HG02623 (cell line): ENCODE data around the gene LARP4B.

Source experiments
- ATAC-seq: cut with Tn5 transposase; IDR thresholded peaks from one replicate; pipeline ENCODE4 v1.9.1; 2021; ENCODE audit warnings: moderate library complexity; ENCODE audit not compliant: unreplicated experiment

The LARP4B gene

GRCh38 chr10:811379-812175 is 119.9 kb downstream of the LARP4B start:
- no peak for ATAC-seq

GRCh38 chr10:810351-810846 is 121.1 kb downstream of the LARP4B start:
- no peak for ATAC-seq

DNA sequence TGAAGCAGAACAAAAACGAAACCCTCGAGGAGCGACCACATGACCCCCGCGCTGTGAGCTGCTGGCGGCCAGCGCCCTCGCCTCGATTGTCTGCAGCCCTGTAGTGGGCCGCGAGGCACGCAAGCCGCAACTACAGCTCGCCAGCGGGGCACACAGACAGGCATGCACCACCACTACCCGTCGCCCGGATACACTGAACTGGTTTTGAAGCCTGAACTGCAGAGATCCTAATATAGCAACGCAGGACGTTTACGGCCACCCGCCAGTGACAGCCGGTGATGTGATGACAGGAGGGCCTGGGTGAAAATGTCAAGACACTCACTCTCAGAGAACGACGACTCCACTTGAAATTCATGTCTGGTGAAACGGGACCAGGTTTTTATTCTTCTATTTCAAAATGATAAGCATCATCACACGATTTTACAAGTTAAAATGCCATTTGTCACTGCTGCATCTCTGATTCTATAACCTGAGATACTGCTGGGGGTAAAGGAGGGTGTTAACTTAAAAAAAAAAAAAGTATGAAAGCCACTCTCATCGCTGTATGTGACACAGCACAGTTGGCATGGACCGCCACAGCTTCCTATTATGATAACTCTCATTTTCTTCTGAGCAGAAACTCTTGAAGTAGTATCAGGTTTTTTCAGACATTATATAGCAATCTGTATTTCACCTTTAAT is 121.7 kb downstream of the LARP4B start:
- no peak for ATAC-seq

- ATAC-seq, result no peak
Measured at GRCh38 chr10:807958-808353, 123.5 kb downstream of the LARP4B start.

DNA sequence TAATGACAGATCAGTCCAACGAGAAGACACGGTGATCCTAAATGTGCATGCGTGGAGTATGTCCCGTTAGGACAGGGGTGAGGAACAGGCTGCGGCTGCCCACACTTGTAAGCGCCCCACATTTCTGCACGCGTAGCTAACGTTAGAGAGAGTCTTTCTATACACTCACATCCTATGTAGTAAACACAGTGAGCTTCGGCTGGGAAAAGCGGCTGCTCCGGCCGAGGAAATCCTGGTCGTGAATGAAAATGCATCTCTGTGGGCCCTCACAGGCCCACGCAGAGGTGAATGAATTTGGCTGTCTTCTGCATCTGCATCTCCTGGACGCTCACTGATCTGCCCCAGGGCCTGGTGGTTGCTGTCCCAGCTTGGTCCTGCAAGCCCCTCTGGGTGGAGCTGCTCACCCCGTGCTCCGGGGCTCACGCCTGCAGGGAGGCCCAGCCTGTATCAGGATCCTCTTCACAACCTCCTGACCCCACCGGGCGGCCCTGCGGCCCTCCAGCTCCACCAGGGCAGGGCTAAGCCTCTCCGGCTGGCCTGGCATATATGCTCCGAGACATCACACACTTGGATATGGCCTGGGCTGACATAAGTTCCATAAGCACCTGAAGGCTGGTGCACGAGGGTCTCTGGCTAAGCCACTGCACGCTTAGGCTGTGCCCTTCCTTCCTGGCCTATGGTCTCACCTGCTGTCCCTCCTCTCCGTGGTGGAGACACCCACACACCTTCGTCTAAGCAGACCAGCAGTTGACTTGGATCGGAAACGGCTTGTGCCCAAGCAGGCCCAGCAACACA is 124.1 kb downstream of the LARP4B start:
- ATAC-seq, result no peak

GRCh38 chr10:806451-807162 is 124.9 kb downstream of the LARP4B start:
- ATAC-seq, result no peak

DNA sequence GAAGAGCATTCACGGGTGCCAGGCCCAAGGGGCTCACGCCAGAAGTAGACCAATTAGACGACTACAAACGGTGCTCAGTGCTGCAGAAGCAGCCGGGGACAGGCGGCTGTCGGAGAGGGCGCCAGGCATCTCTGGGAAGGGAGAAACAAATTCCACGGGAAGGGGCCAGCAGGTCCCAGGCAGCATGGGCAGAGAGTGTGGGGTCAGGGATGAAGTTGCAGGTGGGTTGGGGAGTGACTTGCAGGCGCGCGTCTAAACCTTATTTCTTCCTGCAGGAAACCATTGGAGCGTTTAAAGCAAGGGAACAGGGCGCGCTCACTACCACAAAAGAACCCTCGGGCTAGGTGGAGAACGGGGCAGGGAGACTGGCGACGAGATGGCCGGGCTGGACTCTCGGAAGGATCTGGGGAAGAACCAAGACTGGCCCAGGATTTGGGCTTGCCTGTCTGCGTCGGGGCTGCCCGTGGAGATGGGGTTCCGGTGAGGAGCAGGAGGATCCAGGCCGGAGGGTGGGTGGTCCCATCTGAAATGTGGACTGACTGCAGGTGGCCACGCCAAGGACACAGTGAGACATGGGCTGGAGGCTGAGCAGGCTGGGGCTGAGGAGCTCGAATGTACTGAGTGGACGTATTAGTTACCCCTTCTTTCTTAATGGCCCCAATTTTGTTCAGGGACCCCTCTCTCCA is 125.7 kb downstream of the LARP4B start:
- no peak for ATAC-seq

GRCh38 chr10:804787-805619 is 126.5 kb downstream of the LARP4B start:
- no peak for ATAC-seq

- no peak for ATAC-seq
Measured at GRCh38 chr10:804191-804781, 127.2 kb downstream of the LARP4B start.

DNA sequence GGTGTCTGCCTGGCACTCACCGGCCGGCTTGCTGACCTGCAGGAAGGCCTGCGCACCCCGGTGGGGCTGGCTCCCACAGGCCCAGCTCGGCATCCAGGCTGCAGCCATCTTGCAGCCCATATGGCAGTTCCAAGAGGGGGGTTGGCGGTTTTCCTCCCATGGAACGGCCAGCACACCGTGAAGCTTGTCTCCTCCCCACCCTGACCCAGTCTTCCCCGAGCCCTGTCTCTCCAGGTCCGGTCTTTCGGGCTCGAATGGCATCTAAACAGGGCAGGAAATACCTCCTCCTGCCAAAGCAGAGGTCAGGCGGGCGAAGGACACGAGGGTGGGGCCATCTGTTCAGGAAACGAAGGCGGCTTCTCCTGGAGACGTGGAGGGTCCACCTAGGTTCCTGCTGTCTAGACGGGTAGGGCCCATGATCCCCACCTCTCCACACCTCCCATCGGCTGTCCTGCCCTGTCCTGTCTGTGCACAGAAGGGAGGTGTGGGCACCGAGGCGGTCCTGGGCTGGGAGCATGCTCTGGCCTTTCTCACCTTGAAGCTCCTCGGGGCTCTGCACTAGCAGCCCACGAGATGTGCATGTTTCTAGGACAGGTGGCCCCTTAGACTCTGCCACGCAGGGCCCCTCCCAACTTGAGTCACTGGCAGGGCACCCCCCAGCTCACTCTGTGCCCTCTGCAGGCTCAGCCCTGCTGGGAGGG is 128.3 kb downstream of the LARP4B start:
- ATAC-seq, result no peak

DNA sequence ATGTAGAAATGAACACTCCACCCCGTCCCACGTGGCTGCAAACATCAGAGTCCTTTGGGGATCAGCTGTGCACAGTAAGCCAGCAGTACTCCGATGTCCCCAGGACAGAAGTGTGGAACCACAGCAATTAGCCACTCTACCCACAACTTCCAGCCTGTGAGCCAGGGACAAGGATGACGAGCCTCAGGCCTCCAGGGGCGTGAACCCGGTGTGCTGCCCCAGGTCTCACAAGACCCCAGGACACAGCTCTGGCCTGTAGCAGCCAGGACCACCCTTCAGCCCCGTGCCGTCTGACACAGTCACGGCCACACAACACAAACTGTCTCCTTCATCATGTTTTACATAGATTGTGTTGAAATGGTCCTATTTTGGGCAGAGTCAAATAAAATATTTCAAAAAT is 129.0 kb downstream of the LARP4B start:
- no peak for ATAC-seq

- no peak for ATAC-seq
Measured at GRCh38 chr10:797179-797578, 134.3 kb downstream of the LARP4B start.

DNA sequence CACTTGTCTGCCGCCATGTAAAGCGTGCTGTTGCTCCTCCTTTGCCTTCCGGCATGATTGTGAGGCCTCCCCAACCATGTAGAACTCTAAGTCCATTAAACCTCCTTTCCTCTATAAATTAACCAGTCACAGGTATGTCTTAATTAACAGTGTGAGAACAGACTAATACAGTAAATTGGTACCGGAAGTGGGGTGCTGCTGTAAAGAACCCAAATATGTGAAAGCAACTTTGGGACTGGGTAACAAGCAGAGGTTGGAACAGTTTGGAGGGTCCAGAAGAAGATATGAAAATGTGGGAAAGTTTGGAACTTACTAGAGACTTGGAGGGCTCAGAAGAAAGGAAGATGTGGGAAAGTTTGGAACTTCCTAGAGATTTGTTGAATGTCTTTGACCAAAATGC is 135.3 kb downstream of the LARP4B start:
- no peak for ATAC-seq

DNA sequence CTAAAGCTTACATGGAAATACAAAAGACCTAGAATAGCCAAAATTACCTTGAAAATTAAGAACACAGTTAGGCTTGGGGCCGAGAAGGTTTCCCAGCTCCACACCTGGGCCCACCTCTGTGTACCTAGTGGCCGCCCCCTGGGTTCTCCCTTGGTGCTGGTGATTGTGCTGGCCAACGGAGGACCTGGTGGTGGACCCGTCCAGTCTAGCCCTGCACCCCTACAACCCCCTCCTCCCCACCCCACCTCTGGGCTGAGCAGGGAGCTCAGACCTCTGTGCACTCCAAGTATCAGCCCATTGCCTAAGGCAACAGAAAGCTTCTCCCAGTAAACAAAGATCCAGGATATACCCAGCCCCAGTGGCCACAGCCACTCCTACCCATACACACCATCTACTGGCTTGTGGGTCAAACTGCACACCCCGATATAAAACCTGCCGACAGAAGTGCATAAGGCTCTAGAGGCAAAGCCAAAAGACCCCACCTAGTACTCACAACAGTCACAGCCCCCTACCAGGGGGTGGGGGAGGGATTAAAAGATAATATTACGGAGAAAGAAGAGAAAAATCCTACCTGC is 137.0 kb downstream of the LARP4B start:
- no peak for ATAC-seq

DNA sequence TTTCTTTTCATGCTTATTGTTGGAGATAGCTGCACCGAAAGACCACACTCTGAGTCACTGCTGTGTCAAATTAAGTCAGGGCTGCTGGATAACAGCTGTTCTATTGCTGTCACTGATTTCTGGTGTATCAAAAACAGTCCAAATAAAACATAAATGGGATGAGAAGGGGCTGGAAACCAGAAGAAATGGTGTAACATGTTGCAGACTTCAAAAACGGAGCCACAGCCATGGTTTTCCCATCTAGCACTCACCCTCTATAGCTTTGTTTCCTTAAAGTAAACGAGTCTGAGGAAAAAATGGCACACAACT is 138.8 kb downstream of the LARP4B start:
- no peak for ATAC-seq

DNA sequence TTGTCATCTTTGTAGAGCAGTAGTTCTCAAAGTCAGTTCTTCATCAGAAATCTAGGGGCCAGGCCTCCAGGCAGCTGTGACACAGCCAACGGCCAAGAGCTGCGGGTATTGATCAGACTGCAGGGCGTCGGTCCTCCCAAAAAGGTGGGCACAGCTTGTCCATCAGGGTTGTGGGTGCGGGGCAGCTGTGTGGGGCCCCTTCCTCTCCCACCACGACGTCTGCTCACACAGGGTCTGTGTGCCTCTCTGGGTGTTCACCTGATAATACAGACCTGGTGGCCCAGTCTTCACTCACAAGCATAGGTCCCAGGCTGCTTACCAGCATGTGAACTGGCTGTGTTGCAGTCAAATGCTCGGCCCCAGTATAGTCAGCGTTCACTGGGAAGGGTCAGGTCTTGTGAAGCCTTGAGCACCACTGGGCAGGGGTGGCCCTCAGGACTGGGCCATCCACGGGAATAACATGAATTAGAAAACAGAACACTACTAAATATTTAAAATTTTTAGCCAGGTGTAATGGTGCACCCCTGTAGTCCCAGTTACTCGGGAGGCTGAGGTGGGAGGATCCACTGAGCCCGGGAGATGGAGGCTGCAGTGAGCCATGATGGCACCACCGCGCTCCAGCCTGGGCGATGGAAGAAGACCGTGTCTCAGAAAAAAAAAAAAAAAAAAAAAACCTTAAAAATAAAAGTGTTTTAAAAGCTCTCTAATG is 139.3 kb downstream of the LARP4B start:
- ATAC-seq, result no peak

DNA sequence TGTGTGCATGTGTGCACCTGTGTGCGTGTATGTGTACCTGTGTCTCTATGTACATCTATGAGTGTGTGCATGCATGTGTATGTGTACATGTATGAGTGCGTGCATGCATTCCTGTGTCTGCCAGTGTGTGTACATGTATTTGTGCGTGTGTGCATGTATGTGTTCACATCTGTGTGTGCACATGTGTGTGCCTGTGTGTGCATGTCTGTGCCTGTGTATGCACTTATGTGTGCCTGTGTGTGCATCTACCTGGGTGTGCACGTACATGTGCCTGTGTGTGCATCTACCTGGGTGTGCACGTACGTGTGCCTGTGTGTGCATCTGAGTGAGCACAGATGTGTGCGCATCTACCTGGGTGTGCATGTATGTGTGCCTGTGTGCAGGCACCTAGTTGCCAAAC is 139.9 kb downstream of the LARP4B start:
- no peak for ATAC-seq
